GM21360 (cell line): ENCODE data around the gene SLC51A.
"Not testable (repeated sequence)": the region's sequence is repeated elsewhere in the genome, so short reads cannot be mapped to it uniquely, and the experiment has no call there.

Experiments used
- ATAC-seq: cut with Tn5 transposase; IDR thresholded peaks from one replicate; pipeline ENCODE4 v1.9.1; 2021; ENCODE audit warnings: mild to moderate bottlenecking, moderate library complexity; ENCODE audit not compliant: unreplicated experiment

Gene SLC51A

DNA sequence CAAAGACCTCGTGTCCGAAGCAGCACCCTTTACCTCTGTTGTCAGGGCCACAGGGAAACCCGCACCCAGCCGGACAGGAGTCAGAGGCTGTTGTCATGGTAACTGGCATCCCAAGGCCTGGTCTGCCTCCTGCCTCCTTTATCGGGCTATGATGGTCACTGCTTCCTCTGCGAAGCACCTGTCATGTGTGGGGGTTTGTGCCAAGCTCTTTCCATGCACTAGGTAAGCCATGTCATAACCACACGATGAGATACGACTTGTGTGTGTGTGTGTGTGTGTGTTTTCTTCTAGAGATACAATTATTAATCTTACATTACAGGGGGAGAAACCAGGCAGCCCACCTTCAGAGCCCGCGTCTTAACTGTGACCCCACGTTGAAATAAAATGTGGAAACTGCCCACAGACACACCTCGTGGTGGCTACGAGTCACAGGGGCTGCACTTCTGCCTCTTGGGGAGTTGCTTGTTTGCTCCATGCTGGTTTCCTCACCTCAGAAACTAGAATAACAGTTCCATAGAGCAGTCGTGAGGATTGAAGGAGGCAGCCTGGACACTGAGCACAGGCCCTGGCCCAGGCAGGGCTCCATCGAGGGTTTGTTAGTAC lies 23.1 kb upstream of the SLC51A start:
- ATAC-seq = no peak

DNA sequence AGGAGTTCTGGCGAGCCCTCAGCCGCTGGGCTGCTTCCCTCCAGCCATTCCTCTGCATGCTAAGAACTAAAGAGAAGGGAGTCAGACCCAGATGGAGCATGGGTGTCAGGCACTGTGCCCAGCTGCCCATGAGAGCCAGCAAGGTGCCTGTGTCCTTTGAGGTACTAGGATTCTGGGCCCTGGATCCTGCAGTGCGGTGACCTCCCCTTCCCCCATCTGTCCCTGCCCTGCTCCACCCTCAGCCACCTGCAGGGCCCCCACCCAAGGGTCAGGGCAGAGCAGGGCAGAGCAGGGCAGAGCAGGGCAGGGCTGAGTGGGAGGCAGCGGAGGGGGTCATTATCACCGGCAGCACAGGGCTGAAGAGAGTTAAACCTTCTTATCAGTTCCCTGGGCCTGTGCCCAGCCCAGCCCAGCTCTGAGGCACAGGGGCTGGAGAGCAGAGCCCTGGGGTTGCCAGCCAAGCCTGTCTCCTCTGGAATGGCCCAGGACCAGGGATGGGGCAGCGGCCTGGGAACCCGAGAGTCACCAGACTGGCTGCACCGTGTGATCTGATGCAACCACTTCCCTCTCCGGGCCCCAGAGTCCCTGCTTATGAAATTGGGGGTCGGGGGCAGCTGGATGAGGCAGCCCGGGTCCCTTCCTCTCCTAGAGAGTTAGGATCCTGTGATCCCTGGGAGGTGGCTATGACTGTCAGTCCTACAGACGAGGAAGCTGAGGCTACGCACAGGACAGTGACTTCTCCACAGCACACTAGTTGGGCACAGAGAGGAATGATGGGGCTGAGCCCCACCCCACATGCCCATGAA lies 22.4 kb upstream of the SLC51A start:
- no peak for ATAC-seq

GRCh38 chr3:196194542-196194915 lies 21.8 kb upstream of the SLC51A start:
- no peak for ATAC-seq

- no peak for ATAC-seq
Observed at GRCh38 chr3:196195664-196196265, 20.6 kb upstream of the SLC51A start.

DNA sequence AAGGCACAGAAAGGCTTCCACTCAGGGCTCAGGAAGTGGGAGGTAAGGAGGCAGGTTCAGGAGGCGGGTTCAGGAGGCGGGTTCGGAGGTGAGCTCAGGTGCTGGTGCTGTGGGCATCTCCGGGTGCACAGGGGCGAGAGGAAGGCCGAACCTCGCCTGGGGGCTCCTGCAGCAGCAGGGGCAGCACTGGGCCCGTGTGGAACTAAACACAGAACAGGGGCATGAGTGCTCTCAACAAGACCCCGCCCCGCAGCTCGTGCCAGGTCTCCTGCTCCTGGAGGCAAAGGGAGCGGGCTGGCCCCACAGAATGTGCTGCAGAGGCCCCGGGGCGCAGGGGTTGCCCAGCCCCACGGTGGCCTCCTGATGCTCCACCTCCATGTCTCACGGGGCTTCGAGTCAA lies 18.8 kb upstream of the SLC51A start:
- ATAC-seq = no peak

DNA sequence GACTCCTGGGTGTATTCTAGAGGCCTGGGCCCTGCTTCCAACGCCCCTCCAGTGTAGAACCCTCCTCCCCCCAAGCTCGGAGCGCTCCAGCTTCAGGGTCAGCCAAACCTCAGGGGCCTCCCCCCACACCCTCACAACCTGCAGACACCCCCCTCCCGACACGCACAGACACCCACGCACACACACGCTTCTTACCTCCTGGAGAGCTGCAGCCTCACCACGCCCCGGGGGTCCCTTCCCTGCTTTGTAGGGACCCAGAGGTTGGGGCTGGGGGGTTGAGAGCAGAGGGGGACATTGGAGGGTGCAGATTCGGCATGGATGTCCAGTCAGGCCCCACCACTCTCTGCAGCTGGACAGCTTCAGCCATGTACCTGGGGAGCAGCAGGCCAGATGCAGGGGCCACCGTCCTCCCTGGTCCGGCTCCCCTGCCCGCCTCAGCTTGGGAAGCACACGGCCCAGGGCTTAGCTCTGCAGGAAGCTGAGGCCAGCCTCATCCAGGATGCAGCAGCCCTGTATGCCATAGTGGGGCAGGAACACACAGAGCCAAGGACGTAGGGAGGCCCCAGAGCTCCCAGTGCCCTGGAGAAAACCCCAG lies 18.2 kb upstream of the SLC51A start:
- ATAC-seq = no peak

DNA sequence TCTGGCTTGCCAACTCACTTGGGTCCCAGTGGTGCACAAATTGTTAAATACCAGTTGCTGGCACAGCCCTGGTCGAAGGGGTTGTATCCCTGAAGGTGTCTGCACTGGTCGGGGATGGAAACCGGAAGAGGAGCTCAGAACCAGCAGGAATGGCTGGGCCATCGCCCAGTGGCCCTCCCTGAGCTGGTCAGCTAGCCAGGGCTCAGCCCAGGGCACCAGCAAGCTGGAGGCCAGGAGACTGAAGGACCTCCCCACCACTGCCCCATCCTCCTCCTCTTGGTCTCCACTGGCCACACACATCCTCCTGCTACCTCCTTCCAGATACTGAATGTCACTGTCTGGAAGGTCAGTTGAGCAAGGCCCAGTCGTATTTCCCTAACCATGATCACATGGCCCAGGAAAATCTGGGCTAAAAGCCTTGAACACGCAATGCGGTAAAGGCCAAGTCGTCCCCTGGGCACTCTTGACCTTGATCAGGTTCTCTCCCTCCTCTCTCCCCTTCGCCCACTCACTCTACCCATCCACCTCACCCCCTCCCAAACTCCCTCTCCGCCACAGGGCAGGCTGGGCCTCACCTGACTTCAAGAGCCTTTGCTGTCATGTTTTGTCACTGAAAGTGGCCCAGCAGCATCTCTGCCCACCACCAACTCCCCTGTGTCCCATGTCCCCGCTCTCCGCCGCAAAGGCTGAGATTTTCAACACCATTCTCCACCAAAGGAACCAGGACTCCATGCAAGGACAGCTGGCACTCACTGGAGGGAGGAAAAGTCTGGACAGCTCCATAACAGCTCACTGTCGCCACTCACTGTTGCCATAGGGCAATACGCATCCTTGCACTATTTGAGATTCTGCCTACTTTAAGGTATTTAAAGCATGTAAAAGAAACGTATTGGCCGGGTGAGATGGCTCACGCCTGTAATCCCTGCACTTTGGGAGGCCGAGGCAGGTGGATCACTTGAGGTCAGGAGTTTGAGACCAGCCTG lies 17.3 kb upstream of the SLC51A start:
- no peak for ATAC-seq

DNA sequence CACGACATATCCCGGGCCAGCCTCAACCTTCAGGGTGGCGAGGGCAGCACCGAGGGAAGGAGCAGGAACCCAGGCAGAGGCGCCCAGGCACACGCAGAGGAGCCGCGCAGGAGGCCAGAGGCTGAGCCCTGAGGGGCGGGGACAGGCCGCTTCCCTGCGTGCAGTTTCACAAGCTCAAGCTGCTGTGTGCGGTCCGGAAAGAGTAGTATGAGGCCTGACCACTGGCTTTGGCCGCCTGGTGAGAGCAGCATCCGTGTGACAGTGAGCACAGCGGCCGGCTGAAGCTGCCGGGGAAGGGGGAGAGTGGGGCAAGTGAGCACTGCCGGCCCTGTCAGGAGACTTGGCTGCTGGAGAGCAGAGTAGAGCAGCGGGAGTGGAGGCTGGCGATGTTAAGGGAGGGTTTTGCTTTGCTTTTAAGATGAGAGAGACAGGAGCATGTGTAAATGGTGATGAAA lies 13.8 kb upstream of the SLC51A start:
- no peak for ATAC-seq

DNA sequence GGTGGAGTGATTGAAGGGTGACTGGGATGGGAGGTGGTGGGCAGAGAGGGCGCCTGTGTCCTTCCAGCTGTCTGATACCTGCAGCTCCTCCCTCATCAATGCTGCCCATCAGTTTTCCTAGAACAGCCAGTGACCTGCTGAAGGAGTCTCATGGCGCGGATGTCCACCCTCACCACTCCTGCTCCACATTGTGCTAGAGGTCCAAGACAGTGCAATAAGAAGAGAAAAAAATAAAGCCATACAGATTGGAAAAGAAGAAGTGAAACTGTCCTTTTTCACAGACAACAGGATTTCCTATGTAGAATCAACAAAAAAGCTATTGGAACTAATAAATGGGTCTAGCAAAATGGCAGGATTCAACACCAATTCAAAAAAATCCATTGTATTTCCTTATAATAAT lies 12.5 kb upstream of the SLC51A start:
- no peak for ATAC-seq

DNA sequence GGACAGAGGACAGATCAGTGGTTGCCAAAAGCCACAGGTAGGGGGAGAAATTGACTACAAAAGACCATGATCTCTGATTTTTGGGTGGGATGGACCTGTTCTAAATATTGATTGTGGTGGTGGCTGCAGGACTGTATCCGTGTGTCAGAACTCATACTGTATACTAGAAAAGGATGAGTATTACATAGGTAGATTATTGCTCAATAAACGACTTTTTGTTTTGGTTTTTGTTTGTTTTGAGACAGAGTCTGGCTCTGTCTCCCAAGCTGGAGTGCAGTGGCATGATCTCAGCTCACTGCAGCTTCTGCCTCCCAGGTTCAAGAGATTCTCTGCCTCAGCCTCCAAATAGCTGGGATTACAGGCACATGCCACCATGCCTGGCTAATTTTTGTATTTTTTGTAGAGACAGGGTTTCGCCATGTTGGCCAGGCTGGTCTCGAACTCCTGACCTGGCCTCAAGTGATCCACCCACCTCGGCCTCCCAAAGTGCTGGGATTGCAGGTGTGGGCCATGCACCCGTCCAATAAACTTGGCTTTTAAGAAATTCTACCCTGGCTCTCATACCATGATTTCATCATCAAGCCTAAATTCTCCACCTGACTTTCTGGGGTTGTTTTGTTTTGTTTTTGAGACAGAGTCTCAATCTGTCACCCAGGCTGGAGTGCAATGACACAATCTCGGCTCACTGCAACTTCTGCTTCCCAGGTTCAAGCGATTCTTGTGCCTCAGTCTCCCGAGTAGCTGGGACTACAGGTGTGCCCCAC lies 10.7 kb upstream of the SLC51A start:
- not testable (repeated sequence) for ATAC-seq

- no peak for ATAC-seq
Observed at GRCh38 chr3:196207159-196207832, 9.0 kb upstream of the SLC51A start.

GRCh38 chr3:196207833-196208607 lies 8.3 kb upstream of the SLC51A start:
- no peak for ATAC-seq

DNA sequence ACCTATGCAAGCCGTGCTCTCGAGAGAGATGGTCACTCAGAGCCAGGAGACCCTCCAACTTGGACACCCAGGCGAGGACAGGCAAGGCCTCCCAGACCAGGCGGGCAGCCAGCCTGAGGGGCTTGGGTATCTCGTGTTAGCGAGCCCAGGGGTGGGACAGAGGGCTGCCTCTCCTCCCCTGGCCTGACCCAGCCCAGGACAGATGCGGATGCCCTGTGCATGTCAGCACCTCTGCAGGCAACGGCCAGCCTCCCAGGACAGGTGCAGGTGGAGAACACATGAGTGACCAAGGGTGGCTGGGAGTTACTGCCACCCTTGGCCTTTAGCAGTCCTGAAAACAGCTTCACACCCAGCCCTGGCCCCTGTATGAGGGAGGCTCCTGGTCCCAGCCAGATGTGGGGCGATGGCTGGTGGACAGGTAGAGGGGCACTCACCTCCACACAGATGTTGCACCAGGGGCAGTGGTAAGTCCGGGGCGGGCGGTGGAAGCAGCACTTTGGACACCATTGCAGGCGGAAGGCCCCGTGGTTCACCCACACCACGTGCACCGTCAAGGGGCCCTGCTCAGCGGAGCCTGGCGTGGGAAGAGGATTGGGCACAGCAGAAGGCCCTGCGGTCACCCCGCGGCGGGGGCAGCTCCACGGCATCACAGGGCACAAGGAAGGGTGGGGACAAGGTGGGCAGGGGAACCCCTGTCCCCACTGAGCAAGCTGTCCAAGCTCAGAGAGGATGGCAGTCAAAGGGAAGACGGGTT lies 7.2 kb upstream of the SLC51A start:
- ATAC-seq = no peak

GRCh38 chr3:196209944-196210672 lies 6.2 kb upstream of the SLC51A start:
- not testable (repeated sequence) for ATAC-seq

- no peak for ATAC-seq
Observed at GRCh38 chr3:196210673-196211556, 5.4 kb upstream of the SLC51A start, which contains the start of gene ZDHHC19. ZDHHC19 (minus strand) TSS chr3:196211400; CDS start chr3:196211315, 85 bp downstream.
